ENCODE data around the gene KRT84. TPM values are rescaled to one million over a fixed set of nuclear protein-coding genes. Genes with fewer than 3 reads are reported as not detected.

KRT84 gene, protein sequence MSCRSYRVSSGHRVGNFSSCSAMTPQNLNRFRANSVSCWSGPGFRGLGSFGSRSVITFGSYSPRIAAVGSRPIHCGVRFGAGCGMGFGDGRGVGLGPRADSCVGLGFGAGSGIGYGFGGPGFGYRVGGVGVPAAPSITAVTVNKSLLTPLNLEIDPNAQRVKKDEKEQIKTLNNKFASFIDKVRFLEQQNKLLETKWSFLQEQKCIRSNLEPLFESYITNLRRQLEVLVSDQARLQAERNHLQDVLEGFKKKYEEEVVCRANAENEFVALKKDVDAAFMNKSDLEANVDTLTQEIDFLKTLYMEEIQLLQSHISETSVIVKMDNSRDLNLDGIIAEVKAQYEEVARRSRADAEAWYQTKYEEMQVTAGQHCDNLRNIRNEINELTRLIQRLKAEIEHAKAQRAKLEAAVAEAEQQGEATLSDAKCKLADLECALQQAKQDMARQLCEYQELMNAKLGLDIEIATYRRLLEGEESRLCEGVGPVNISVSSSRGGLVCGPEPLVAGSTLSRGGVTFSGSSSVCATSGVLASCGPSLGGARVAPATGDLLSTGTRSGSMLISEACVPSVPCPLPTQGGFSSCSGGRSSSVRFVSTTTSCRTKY
- total RNA-seq: not detected
- not detected for total RNA-seq (2013)

DNA sequence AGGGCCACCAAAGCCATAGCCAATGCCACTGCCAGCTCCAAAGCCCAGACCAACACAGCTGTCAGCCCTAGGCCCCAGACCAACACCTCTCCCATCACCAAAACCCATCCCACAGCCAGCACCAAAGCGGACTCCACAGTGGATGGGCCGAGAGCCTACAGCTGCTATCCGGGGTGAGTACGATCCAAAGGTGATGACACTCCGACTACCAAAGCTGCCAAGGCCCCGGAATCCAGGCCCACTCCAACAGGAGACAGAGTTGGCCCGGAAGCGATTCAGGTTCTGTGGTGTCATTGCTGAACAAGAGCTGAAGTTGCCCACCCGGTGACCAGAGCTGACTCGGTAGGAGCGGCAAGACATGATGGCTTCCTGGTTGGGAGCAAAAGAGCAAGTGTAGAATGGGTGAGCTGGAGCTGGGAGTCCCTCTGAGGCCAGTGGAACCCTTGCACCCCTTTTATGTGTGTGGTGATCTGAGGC, at the start of gene KRT84:
Gene KRT84, minus strand, starts transcription at position 427 of the 477 bp plus-strand sequence. Its CDS starts 67 bp downstream, at position 360.
- Mint-ChIP-seq H3K4me1 (peaks cover 8 to 9% of the 10 kb centered on the region in 2 donors), H3K4me3 (no peak within 1 kb of the TSS), H3K36me3 (no peaks in the 10 kb centered on the region), H3K27ac (no peak within 1 kb of the TSS), H3K9me3 (no peaks in the 10 kb centered on the region), H3K27me3 (ENCODE audit: low read depth in 2 of 2) (peaks cover 0 to 13% of the 10 kb centered on the region in 2 donors)
- Histone ChIP-seq H3K4me3 (ENCODE audit: low read length) (no peak within 1 kb of the TSS), H3K9me3 (ENCODE audit: control insufficient read depth, insufficient read depth, low read length) (no peaks in the 10 kb centered on the region), H3K4me1 (ENCODE audit: control insufficient read depth, insufficient read depth, low read length) (peaks cover 12% of the 10 kb centered on the region), H3K36me3 (ENCODE audit: control insufficient read depth, insufficient read depth, low read length) (no peaks in the 10 kb centered on the region), H3K27ac (ENCODE audit: low read length) (no peak within 1 kb of the TSS), H3K27me3 (ENCODE audit: control insufficient read depth, insufficient read depth, low read length) (no peaks in the 10 kb centered on the region)
- DNase-seq: no peak
- 96% methylated on average over 11 of the region's 11 CpGs for WGBS (ENCODE audit: insufficient coverage)
- ATAC-seq: no peak
- TF ChIP-seq, protein P1, sequence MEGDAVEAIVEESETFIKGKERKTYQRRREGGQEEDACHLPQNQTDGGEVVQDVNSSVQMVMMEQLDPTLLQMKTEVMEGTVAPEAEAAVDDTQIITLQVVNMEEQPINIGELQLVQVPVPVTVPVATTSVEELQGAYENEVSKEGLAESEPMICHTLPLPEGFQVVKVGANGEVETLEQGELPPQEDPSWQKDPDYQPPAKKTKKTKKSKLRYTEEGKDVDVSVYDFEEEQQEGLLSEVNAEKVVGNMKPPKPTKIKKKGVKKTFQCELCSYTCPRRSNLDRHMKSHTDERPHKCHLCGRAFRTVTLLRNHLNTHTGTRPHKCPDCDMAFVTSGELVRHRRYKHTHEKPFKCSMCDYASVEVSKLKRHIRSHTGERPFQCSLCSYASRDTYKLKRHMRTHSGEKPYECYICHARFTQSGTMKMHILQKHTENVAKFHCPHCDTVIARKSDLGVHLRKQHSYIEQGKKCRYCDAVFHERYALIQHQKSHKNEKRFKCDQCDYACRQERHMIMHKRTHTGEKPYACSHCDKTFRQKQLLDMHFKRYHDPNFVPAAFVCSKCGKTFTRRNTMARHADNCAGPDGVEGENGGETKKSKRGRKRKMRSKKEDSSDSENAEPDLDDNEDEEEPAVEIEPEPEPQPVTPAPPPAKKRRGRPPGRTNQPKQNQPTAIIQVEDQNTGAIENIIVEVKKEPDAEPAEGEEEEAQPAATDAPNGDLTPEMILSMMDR (IDR thresholded peaks at IDR 0.05): no peak
- intact Hi-C loops (cut with micrococcal nuclease): no loop called here

DNA sequence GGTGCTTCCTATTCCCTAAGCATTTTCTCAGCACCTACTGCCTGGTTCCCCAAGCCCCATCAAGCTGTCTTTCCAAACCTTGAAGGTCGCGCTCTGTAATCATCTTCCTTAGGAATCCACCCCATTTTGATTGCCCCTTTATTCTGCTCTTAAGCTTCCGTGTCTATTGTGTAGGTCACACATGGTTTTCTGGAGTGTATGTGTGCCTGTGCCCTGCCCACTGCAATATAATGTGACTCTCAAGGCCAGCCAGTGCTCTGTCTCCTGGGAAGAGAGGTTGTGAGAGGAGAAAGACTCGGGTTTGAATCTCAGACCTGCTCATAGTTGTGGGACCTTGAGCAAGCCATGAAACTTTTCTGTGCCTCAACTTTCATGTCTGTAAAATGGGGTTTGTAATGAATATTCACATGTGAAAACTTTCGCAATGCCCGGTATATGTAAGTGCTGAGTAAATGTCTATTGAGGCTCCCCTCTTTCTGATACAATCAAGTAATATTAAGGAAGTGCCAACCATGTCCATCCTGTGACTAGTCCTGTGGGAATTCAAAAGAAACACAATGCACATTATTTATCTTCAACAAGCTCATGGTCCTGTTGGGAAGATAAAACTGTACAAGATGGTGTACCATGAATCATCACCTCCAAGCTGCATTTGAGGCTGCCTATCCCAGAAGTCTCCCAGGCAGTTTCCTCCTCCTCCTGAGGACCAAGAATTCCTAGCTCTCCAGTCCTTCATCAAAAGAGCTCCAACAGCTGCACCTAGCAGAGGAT, 49.5 kb upstream of the KRT84 start:
- Histone ChIP-seq H3K4me1 (ENCODE audit: control insufficient read depth, insufficient read depth, low read length) (no peaks in the 10 kb centered on the region), H3K36me3 (ENCODE audit: control insufficient read depth, insufficient read depth, low read length) (no peaks in the 10 kb centered on the region), H3K9me3 (ENCODE audit: control insufficient read depth, insufficient read depth, low read length) (no peaks in the 10 kb centered on the region), H3K27me3 (ENCODE audit: control insufficient read depth, insufficient read depth, low read length) (peaks cover 2% of the 10 kb centered on the region), H3K27ac (ENCODE audit: low read length) (no peak overlapping the region), H3K4me3 (ENCODE audit: low read length) (no peak overlapping the region)
- DNase-seq (no peak), ATAC-seq (no peak)
- H3K27me3 Mint-ChIP-seq (ENCODE audit: low read depth in 2 of 2): peaks cover 32 to 52% of the 10 kb centered on the region in 2 donors
- TF ChIP-seq, protein P1 (IDR thresholded peaks at IDR 0.05): no peak
- no peak overlapping the region for H3K27ac Mint-ChIP-seq
- no peaks in the 10 kb centered on the region for H3K36me3 Mint-ChIP-seq
- H3K4me3 Mint-ChIP-seq: no peak overlapping the region
- H3K4me1 Mint-ChIP-seq: no peaks in the 10 kb centered on the region
- WGBS (ENCODE audit: insufficient coverage): 86% methylated on average over 6 of the region's 6 CpGs
- no peaks in the 10 kb centered on the region for H3K9me3 Mint-ChIP-seq
- intact Hi-C loops (cut with micrococcal nuclease): no loop called here

DNA sequence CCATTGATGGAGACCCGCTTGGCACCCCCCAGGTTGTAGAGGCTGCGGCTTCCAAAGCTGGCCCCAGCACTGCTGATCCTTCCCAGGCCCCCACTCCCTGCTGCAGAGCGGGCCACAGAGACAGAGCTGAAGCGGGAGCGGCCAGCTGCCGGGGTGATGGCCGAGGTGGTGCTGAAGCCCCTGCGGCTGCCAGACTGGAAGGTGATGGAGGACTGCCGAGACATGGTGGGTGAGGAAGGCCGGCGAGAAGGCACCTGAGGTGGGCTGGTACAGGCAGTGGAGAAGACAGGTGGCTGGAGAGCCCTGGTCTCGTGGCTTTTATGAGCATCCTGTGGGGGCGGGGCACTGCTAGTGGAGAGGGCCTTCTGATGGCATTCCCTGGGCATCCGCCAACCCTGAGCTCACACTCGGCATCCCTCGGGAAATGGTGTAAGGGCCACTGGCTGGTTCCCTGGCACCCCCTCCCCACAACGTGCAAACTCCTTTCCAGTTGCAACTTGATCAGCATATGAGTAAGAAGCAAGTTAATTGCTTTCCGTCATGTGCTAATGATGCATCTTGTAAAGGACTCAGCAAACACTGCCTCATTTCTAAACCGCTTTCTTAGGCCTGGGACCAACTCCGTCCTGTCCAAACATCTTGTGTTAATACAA, 48.8 kb upstream of the KRT84 start, which contains the start of gene KRT75:
Gene KRT75, minus strand, starts transcription at position 291 of the 653 bp plus-strand sequence. Its CDS starts 67 bp downstream, at position 224.
- no peak within 1 kb of the TSS for H3K4me3 Mint-ChIP-seq
- DNase-seq: no peak
- no peaks in the 10 kb centered on the region for H3K36me3 Mint-ChIP-seq
- intact Hi-C loops (cut with micrococcal nuclease): no loop called here
- peaks cover 31 to 55% of the 10 kb centered on the region in 2 donors for H3K27me3 Mint-ChIP-seq (ENCODE audit: low read depth in 2 of 2)
- H3K4me1 ChIP-seq (ENCODE audit: control insufficient read depth, insufficient read depth, low read length): no peaks in the 10 kb centered on the region
- WGBS (ENCODE audit: insufficient coverage): 86% methylated on average over 20 of the region's 20 CpGs
- H3K4me1 Mint-ChIP-seq: no peaks in the 10 kb centered on the region
- no peak within 1 kb of the TSS for H3K27ac ChIP-seq (ENCODE audit: low read length)
- no peaks in the 10 kb centered on the region for H3K36me3 ChIP-seq (ENCODE audit: control insufficient read depth, insufficient read depth, low read length)
- no peak within 1 kb of the TSS for H3K27ac Mint-ChIP-seq
- H3K4me3 ChIP-seq (ENCODE audit: low read length): no peak within 1 kb of the TSS
- H3K9me3 ChIP-seq (ENCODE audit: control insufficient read depth, insufficient read depth, low read length): no peaks in the 10 kb centered on the region
- peaks cover 2% of the 10 kb centered on the region for H3K27me3 ChIP-seq (ENCODE audit: control insufficient read depth, insufficient read depth, low read length)
- TF ChIP-seq, protein P1 (IDR thresholded peaks at IDR 0.05): no peak
- no peaks in the 10 kb centered on the region for H3K9me3 Mint-ChIP-seq
- ATAC-seq: no peak
